Mesodermal cell (in vitro differentiated cells): ENCODE measurements around the gene ATG14. TPM values are rescaled to one million over a fixed set of nuclear protein-coding genes. Genes with fewer than 3 reads are reported as not detected.
"Not testable (repeated sequence)": the region's sequence is repeated elsewhere in the genome, so short reads cannot be mapped to it uniquely, and the experiment has no call there.

Experiments
- H3K27ac ChIP-seq: 2 replicates; pipeline ENCODE4 v1.7.0; 2013; ENCODE audit warnings: mild to moderate bottlenecking, low read depth, low read length, moderate library complexity; ENCODE audit not compliant: severe bottlenecking
- H3K36me3 ChIP-seq: 2 replicates; pipeline ENCODE4 v1.7.1; 2013; ENCODE audit warnings: mild to moderate bottlenecking, low read length, moderate library complexity; ENCODE audit not compliant: control insufficient read depth, insufficient read depth
- H3K4me1 ChIP-seq: one replicate; pipeline ENCODE4 v1.7.1; 2013; ENCODE audit warnings: mild to moderate bottlenecking, low read length; ENCODE audit not compliant: insufficient read depth, control insufficient read depth, poor library complexity, severe bottlenecking
- H3K4me3 ChIP-seq: 2 replicates; pipeline ENCODE4 v1.7.0; 2013; ENCODE audit warnings: low read length, control low read depth, mild to moderate bottlenecking; ENCODE audit not compliant: insufficient read depth, poor library complexity, severe bottlenecking; ENCODE audit errors: extremely low read depth
- H3K9me3 ChIP-seq: 2 replicates; pipeline ENCODE4 v1.7.1; 2013; ENCODE audit warnings: mild to moderate bottlenecking, low read length, moderate library complexity; ENCODE audit not compliant: control insufficient read depth
- WGBS, 2 experiments: methylation state at CpG; one replicate each; pipeline ENCODE4 v1.1.5; 2013; ENCODE audit warnings: missing lambda C conversion rate in 2 of 2; ENCODE audit not compliant: insufficient coverage in 2 of 2; 5-methylcytosine and 5-hydroxymethylcytosine counted together
- polyA plus RNA-seq, 2 experiments: library from polyadenylated mRNA; stranded (reverse); fragments of 50-300 nt; gene quantifications; one replicate each; pipeline ENCODE4 v1.2.3, GENCODE V29; 2013

The ATG14 gene, protein sequence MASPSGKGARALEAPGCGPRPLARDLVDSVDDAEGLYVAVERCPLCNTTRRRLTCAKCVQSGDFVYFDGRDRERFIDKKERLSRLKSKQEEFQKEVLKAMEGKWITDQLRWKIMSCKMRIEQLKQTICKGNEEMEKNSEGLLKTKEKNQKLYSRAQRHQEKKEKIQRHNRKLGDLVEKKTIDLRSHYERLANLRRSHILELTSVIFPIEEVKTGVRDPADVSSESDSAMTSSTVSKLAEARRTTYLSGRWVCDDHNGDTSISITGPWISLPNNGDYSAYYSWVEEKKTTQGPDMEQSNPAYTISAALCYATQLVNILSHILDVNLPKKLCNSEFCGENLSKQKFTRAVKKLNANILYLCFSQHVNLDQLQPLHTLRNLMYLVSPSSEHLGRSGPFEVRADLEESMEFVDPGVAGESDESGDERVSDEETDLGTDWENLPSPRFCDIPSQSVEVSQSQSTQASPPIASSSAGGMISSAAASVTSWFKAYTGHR
- polyA plus RNA-seq (2013, experiment 1 of 2): 10.4 TPM
- polyA plus RNA-seq (2013, experiment 2 of 2): 10.4 TPM

DNA sequence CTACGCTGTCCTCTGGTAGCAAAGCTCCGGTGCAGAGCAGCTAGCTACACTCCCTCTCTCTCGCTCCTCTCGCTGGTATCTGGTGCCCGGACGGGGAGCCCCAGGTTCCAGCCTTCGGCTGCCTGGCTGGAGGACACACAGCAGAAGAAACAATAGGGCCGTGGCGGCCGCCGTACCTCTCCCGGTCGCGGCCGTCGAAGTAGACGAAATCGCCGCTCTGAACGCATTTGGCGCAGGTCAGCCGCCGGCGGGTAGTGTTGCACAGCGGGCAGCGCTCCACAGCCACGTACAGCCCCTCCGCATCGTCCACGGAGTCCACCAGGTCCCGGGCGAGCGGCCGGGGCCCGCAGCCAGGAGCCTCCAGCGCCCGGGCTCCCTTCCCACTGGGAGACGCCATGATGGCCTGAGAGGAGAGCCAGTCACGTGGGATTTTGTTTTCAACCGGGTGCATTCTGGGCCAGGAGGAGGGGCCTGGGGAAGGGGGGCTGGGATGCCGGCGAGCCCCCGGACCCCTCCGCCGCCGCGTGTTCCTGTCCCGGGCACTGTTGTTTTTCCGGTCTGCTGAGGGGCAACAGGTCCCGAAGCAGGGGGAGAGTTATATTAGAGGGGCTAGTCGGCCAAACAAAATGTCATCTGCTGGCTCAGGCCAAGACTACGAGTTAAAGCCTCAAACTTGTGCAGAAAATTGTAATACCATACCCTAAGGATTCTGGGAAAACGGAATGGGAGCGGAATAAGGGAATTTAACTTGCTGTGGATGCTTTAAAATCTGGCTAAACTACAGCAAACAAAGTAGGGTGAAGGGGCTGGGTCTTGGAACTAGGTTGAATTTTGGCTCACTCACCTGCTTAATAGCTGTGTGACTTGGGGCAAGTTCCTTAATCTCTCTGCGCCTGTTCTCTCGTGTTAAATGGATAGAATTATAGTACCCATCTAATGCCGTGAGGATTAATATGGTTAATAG lies at the start of gene ATG14:
TSS of gene ATG14 (minus strand) at position 405 of the 964 bp plus-strand sequence. CDS start at position 397, 8 bp downstream.
- peaks cover 4% of the 10 kb centered on the region for H3K36me3 ChIP-seq
- H3K9me3 ChIP-seq: no peaks in the 10 kb centered on the region
- H3K4me3 ChIP-seq: peak within 1 kb of the TSS; percentile 89
- peak within 1 kb of the TSS; percentile 86 for H3K27ac ChIP-seq
- H3K4me1 ChIP-seq: peaks cover 5% of the 10 kb centered on the region
- 0 to 1% methylated on average over 37 to 51 of the region's 57 CpGs for WGBS, 2 experiments

DNA sequence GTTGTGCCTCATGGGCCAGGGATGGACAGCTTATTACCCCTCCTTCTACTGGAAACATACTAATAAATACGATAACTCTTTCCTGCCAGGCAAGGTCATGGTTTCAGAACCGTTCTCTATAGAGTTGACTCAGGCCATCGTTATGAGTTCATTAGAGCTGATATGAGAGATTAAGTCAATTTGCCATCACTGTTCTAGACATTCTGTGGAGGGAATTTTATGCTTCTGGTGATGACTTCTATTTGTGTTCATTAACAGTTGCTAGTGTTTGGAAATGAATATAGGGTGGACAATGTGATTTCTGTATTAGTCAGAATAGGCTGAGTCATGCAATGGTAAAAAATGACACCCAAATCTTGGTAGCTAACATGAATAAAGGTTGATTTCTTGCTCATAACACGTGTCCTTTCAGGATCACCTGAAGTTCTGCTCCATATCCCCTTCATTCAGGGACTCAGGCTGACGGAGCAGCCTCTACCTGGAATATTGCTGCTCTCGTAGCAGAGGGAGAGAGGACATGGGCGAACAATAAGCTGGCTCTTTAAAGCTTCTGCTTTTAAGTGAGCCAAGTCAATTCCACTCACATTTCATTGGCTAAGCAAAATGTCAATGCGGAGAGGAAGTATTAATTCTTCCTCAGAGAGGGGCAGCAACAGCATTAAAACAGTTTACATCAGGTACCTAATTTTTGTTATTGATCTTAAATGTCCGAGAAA lies 47.3 kb upstream of the ATG14 start:
- H3K4me1 ChIP-seq: peaks cover 9% of the 10 kb centered on the region
- H3K27ac ChIP-seq: no peak overlapping the region
- H3K9me3 ChIP-seq: no peaks in the 10 kb centered on the region
- 94 to 95% methylated on average over 4 to 5 of the region's 9 CpGs for WGBS, 2 experiments
- H3K36me3 ChIP-seq: no peaks in the 10 kb centered on the region
- no peak overlapping the region for H3K4me3 ChIP-seq

GRCh38 chr14:55457496-55457895 lies 45.9 kb upstream of the ATG14 start:
- Histone ChIP-seq H3K36me3 (no peaks in the 10 kb centered on the region), H3K4me1 (peaks cover 15% of the 10 kb centered on the region), H3K9me3 (no peaks in the 10 kb centered on the region), H3K4me3 (no peak overlapping the region), H3K27ac (no peak overlapping the region)
- 92 to 93% methylated on average over 4 to 6 of the region's 6 CpGs for WGBS, 2 experiments

DNA sequence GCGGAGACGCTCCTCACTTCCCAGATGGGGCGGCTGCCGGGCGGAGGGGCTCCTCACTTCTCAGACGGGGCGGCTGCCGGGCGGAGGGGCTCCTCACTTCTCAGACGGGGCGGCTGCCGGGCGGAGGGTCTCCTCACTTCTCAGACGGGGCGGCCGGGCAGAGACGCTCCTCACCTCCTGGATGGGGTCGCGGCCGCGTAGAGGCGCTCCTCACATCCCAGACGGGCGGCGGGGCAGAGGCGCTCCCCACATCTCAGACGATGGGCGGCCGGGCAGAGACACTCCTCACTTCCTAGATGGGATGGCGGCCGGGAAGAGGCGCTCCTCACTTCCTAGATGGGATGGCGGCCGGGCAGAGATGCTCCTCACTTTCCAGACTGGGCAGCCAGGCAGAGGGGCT lies 44.8 kb upstream of the ATG14 start:
- H3K9me3 ChIP-seq: not testable (repeated sequence)
- WGBS, 2 experiments: 93 to 99% methylated on average over 3 to 8 of the region's 34 CpGs

DNA sequence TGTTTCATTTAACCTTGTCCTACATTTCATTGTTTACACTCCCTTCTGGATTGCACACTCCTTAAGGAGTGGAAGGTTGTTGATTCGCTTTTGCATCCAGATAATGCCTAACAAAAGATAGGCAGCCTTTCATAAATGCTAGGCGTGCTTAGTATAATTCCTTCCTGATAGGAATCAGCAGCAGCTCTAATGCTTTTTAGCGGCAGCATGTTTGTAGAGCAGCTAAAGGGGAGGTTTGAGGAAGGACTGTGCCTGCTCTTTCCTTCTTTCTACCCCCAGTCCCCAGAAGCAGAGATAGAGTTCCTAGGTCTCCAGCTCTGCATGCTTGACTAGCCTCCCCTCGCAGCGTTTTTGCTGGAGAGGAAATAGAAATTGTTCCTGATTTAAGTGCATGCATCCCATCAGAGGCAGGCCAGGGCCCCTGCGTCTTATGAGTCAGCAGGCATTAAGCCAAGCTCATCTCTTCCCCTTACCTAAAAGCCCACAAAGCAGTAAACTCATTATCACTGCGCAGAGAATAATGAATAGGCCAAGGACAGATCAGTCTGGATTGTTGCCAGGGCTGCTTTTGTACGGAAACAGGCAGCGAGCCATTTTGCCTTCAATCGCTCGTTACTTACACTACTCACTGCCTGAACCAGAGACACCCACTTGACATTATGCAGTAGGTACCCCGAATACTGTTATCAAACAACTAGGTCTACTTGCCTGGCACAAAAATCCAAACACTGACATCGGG lies 42.8 kb upstream of the ATG14 start:
- Histone ChIP-seq H3K36me3 (no peaks in the 10 kb centered on the region), H3K27ac (peak overlapping the region; percentile 68), H3K4me3 (no peak overlapping the region), H3K9me3 (no peaks in the 10 kb centered on the region), H3K4me1 (peaks cover 15% of the 10 kb centered on the region)
- 85% methylated on average over 9 to 11 of the region's 13 CpGs for WGBS, 2 experiments

More for the DNA sequence above, 44.8 kb upstream of the ATG14 start:
- not testable (repeated sequence) for H3K27ac ChIP-seq, H3K4me3 ChIP-seq, H3K36me3 ChIP-seq
- H3K4me1 ChIP-seq: peaks cover 15% of the 10 kb centered on the region

DNA sequence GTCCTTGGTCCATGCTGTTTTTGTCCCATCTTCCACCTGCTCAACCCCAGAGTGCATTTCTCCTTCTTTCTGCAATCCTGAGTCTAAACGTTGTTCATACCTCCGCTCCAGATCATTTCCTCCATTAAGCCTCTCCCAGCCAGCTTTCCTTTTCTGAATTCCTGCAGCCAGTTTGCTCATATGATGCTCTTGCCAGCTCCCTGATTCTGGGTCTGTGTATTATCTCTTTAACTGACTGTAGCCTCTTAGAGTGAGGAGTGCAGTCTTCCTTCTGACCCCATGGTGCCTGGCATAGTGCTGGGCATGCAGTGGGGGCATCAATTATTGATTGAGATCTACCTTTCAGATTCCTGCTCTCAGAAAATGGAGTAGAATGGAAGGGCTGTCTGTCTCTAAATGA lies 40.3 kb upstream of the ATG14 start:
- no peak overlapping the region for H3K27ac ChIP-seq
- H3K36me3 ChIP-seq: no peaks in the 10 kb centered on the region
- peaks cover 22% of the 10 kb centered on the region for H3K4me1 ChIP-seq
- 80 to 91% methylated on average over 1 to 2 of the region's 2 CpGs for WGBS, 2 experiments
- H3K4me3 ChIP-seq: no peak overlapping the region
- no peaks in the 10 kb centered on the region for H3K9me3 ChIP-seq

DNA sequence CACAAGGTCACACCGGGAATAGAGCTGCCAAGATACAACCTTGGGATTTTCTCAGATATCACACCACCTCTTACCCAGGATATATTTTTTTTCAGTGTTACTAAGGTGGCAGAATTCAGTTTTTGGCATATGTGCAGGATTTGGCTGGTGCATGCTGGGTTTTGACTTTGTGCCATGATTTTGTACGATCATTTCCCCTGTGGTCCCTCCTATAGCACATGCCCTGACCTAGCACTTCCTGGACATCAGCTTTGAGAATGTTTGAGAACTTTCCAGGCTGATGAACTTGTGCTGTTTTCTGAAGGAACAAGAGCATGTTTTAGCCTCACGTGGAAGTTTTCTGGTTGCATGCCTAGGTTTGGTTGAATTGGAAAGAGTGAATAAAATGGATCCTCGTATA lies 39.8 kb upstream of the ATG14 start:
- no peak overlapping the region for H3K27ac ChIP-seq
- H3K9me3 ChIP-seq: no peaks in the 10 kb centered on the region
- 56 to 67% methylated on average over 3 of the region's 4 CpGs for WGBS, 2 experiments
- no peaks in the 10 kb centered on the region for H3K36me3 ChIP-seq
- H3K4me1 ChIP-seq: peaks cover 22% of the 10 kb centered on the region
- no peak overlapping the region for H3K4me3 ChIP-seq

DNA sequence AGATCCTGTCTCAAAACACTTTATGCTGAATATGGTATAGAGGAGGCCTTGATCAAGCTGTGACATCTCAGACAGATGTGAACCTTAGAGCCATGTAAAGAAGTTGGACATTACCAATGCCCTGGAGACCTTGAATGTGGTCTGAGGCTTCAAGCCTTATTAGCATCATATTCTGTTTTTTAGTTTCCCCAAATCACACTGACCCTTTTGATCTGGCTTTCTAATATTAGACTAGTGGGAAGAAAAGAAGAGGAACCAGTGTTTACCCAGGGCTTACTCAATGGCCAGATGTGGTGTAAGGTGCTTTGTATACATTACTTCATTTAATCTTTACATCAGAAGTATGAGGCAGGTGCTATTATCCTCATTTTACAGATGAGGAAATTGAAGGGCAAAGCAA lies 39.4 kb upstream of the ATG14 start:
- H3K4me3 ChIP-seq: no peak overlapping the region
- no peak overlapping the region for H3K27ac ChIP-seq
- H3K4me1 ChIP-seq: peaks cover 22% of the 10 kb centered on the region

GRCh38 chr14:55450539-55450938 lies 38.9 kb upstream of the ATG14 start:
- H3K36me3 ChIP-seq: no peaks in the 10 kb centered on the region
- no peak overlapping the region for H3K27ac ChIP-seq
- H3K4me1 ChIP-seq: peaks cover 22% of the 10 kb centered on the region
- no peaks in the 10 kb centered on the region for H3K9me3 ChIP-seq
- 100% methylated on average over 1 of the region's 3 CpGs; no CpG with 5 or more reads in 1 of the 2 experiments for WGBS, 2 experiments
- H3K4me3 ChIP-seq: no peak overlapping the region

More for the DNA sequence above, 39.4 kb upstream of the ATG14 start:
- Histone ChIP-seq H3K36me3 (no peaks in the 10 kb centered on the region), H3K9me3 (no peaks in the 10 kb centered on the region)
